T1000 (cell line): ENCODE measurements around the gene EEF1AKMT1.

Source experiments
- DNase-seq: peaks from one replicate; lab custom pipeline; 2025; ENCODE audit warnings: mixed read lengths; lab: John Stamatoyannopoulos, UW

Gene EEF1AKMT1, protein sequence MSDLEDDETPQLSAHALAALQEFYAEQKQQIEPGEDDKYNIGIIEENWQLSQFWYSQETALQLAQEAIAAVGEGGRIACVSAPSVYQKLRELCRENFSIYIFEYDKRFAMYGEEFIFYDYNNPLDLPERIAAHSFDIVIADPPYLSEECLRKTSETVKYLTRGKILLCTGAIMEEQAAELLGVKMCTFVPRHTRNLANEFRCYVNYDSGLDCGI

DNA sequence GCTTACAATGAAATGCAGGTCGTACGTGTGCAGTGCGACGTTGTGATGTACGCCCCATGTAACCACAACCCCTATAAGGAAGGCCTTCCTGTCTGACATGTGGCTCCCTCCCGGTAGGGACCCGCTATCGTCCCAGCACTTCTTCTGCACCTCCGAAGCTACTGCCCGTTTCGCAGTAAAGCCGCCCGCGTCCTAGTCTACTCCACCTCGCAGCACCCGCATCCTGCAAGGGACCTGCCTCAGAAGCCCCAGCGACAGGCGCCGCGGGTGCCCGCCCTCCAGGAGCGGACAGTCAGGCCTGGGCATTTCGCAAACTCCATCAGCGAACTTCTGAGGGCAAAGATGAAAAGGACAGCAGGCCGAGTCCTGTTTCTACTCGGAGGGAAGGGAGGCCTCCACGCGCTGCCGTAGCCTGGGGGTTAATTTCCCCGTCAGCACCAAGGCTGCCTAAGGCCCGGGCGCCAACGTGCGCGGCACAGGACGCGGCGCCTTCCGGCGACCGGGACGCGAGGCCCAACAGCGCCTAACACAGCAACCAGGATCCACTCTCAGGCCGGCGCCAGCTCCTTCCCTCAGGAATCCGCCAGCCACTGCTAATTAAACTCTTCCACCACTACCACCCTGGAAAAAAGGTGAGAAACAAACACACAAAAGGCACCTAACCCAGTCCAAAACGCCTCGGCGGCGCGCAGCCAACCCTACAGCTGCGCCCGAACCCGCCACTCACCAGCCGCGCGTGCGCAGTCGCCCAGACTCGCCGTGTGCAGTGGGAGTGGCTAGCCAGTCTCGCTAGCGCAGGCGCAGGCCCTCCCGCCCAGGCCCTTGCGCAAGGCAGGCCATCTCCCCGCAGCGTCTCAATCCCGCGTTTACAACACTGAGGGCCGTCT, at the start of gene EEF1AKMT1:
TSS of gene EEF1AKMT1 (minus strand) at position 768 of the 887 bp plus-strand sequence. CDS start 16,363 bp downstream, outside the sequence.
- peak; percentile 95 for DNase-seq

DNA sequence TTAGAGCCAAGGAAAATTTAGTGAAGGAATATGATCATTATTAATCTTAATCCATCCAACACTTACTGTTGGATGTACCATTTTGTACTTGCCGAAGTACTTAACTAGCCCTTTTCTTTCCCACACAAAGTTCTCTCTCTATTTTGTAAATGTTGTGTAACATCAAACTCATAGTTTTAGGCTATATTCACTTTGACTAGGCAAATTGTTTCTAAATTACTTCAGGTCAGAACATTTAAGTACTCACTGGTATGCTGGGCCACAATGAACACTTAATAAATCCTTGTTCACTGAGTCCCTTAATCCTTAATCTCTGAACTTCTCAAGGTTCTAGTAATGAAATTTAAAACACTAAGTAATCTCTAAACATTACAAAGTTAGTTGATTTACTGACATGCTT, 49.3 kb upstream of the EEF1AKMT1 start:
- DNase-seq: no peak

DNA sequence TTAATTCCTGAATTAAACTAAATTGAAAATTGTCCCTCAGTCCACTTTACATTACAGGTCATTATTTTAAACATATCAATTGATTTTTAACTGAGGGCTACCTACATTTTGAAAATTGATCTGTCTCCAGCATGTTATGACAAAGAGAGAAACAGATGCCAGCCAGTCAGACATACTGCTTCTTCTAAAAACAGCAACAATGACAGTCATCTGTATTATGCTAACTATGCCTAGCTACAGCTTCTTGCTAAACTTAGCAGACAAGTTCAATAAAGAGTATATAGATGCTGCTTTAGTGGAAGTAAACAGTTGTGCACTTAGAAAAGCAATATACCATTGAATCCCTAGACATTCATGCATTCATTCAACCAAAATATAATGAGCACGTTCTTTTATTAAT, 48.6 kb upstream of the EEF1AKMT1 start:
- DNase-seq: no peak

DNA sequence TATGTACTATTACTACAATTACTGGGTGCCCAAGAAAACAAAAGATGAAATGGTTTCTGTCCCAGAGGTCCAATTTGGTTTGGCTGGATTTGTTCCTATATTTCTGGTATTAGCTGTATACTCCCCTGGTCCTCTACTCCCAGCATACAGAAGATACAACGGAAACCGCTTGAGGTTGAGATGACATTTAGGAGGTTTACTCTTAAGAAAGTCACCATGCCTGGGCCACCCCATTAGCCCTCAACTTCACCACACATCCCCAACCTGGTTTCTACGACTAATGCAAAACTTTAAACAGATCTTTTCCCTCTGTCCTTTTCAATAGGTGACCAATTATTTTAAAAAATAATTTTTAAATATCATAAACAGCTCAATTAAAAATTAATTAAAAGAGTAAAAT, 46.0 kb upstream of the EEF1AKMT1 start:
- no peak for DNase-seq

DNA sequence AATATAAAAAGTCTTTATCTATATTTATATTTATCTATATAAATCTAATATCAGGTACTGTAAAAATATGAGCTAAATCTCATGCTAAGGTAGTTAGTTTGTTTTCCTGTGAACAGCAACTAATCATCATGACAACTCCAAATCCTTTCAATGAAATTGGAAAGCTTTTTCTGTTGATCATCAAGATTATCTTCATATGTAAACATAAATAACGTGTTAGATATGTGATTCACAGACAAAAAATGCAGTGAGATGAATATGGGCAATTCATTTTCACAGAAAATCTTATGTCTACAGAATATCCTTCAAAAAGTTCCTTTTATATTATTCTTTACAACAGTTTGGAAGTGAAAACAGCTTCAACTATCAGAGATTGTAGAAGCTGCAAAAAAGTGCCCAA, 41.7 kb upstream of the EEF1AKMT1 start:
- DNase-seq: no peak

DNA sequence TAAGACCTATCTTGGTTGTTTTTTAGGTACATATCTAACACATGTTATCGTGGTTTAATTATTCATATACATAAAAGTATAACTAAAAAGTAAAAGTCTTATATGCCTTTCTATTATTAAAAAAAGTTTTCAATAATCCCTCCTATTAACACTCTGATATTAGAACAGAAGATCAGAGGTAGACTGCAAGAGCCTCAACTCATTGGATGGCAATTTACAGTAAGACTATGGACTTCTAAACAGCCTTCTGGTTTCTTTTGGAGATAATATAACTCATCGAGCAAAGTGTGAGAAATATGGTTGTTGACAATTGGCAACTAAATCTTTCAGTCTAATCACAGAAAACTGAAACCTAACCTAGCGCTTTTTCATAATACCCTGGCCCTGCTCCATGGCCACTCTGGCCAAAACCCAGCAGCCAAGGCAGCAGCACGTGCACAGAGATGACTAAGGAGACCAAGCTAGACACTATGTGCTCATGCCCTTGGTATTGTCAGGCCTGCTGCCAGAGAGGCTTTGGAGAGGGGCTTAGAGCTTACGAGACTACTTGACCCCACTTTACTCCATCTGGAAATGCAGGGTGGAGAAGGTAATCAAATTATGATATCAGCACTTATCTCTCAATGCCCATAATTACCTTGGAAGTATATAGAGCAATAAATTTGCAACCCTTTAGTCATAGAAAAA, 40.6 kb upstream of the EEF1AKMT1 start:
- peak; percentile 89 for DNase-seq

DNA sequence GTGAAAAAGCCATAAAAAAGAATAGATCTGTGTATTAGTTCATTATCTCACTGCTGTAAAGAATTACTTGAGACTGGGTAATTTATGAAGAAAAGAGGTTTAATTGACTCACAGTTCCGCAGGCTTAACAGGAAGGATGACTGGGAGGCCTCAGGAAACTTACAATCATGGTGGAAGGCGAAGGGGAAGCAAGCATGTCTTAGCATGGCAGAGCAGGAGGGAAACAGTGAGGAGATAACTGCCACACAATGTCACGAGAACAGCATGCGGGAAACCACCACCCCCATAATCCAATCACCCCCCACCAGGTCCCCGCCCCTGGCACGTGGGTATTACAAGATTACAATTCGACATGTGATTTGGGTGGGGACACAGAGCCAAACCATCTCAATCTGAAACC, 39.1 kb upstream of the EEF1AKMT1 start:
- no peak for DNase-seq

DNA sequence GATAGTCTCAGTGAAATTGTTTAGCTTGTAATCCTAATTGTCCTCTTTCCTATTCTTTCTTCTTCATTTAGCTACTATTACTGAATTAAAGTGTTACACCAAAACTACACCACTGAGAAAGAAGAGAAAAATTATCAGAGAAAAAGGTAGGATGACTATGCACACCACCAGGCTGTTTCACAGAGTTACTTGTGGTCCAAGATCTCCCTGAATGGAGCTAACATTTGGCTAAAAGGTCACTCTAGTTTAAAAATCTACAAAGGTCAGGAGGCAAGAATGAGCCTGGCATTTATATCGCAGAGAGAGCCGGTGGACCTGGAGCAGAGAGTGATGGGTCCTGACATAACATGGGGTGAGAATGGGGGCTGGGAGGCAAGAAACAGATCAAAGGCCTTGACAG, 37.0 kb upstream of the EEF1AKMT1 start:
- DNase-seq: no peak

DNA sequence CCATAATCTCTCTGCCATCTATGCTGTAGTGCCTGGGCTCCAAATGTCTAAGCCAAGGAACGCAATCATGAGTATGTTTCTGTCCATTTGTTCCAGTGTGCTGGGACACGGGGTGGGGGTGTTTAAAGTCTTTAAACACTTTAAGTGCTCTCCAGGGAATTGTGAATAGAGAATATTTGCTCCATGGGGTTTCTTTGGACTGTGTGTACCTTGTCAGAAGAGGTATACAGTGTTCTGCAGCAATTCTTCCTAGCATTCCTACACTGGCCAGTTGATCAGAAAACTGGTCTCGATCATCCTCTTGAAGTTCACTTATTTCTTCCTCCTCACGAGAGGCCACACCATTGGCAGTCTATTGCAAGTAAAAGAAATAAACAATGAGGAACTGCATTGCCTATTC, 35.1 kb upstream of the EEF1AKMT1 start:
- no peak for DNase-seq

DNA sequence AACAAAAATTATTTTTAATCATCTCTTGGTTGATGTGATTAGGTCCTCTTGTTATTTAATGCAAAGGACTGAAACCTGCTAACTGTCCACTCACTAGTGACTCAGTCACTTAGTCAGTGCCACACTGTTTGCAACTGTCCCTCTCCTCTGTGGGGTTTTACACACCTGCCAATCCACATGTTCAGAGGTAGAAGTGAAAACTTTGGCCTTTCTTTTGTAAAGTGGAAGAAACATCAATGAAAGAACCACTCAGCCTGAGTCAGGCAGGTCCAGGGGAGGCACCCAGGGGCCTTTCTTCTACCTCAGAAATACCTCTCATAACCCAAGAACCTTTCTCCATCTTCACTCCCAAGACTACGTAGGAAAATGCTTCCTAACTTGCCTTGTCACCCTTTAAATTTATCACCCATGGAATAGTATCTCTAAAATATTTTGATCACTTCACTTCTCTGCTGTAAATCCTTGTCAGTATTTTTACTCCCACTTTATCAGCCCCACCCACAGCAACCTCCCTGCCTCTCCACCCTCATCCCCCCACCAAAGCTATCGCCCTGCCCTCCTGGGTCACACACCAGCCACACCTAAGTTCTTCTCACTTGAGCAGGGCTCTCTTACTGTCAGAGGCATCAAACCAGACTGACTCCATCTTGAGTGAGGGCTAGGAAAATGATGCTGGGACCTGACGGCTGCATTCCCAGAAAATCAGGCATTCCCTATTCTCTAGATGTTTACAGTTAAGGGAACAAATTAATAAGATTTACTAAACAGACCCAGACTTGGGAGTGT, 29.6 kb upstream of the EEF1AKMT1 start:
- no peak for DNase-seq

DNA sequence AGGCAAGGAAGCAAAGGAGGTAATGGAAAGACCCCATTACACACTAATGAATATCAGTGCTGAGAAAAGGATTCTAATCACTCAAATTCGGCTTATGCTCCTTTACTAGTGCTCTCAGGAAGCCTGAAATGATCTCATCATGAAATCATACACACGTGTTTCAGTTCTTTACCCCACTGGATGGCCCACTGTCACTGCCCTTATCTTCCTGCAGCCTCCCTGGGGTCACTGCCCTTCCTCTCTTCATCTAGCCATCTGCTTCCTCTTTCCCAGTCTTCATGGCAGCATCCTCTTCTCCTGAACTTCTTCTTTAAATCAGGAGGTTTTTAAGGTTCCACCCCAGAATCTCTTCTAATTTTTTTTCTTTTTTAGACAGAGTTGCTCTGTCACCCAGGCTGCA, 27.9 kb upstream of the EEF1AKMT1 start:
- DNase-seq: no peak

DNA sequence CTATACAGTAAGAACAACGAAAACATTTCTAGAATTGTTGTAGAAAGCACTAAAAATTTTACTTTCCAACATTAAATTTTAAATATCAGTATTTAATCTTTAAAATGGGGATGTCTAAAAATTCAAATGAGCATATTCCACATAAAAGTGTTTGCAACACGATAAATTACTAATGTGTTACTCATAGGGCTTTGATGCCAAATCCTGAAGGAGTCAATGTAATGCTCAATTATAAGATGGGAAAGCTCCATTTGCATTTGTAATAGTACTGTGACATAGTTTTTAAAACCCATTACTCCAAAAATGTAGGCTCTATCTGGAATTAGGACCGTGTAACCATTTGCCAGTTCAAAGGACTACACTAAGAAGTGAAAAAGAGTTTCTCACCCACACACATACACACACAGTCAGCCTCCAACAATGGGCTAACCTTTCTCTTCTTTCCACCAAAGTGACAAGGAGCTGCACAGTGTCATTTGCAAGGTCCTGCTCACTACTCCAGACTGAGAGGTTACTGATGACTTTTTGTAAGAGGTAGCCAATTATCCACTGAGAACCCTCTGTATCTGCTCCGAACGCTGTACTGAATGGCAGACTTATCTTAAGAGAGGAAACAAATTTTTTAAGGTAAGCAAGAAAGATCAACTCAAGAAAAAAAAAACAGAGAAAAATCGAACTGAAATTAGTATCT, 26.1 kb upstream of the EEF1AKMT1 start:
- no peak for DNase-seq

DNA sequence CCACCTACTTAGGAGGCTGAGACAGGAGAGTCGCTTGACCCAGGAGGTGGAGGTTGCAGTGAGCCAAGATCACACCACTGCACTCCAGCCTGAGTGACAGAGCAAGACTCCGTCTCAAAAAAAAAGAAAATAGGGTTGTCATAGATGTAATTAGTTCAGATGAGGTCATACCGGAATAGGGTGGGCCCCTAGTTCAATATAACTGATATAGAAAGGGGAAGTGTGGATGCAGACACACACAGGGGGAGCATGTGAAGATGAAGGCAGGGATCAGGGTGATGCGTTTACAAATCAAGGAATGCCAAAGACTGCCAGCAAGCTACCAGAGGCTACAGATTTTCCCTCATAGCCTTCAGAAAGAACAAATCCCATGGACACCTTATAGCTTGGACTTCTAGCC, 24.3 kb upstream of the EEF1AKMT1 start:
- DNase-seq: no peak

DNA sequence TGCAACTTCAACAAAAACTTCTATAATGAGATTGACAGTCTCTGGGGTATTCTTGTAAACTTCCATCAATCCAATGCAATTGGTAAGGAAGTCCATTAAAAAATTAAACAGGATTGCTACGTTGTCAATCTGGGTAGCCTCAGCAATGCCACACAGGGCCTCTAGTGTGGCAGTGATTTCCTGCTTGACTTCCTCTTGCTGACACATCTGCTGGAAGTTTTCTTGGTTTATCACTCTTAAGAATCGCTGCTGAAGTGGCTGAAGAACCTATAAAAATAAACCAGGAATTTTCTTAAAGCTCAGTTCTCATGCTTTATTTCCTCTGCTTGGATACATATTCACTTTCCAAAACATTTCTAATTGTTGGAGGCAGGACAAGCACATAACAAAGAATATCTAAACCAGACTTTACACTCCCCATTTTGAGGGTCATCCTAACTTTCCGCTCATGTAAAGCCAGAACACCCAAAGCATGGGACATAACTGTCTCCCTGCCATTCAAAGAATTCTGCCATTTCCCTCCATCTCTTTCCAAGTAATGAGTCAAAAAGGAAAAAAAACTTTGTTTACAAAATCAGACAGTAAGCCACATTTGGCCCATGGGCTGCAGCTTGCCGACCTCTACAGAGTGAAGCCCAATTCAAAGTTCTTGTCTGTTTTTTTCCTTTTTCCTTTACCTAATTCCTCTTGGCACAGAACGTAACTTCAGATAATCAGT, 23.2 kb upstream of the EEF1AKMT1 start:
- no peak for DNase-seq

DNA sequence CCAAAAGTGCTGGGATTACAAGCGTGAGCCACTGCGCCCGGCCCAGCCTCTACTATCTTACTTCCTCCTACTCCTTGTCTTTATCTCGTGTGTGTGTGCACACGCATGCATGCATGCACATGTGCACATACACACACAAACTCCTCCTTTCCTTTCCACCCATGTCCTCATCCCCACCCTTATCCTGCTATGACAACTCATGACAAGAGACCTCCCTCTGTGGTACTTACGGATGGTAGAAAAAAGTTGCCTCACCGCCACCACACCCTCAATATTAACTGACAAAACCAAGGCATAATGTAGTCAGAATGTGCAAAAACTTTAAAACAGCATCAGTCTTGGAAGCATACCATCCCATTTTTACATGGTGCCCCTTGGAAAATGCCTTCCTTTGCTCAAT, 15.9 kb upstream of the EEF1AKMT1 start:
- no peak for DNase-seq

DNA sequence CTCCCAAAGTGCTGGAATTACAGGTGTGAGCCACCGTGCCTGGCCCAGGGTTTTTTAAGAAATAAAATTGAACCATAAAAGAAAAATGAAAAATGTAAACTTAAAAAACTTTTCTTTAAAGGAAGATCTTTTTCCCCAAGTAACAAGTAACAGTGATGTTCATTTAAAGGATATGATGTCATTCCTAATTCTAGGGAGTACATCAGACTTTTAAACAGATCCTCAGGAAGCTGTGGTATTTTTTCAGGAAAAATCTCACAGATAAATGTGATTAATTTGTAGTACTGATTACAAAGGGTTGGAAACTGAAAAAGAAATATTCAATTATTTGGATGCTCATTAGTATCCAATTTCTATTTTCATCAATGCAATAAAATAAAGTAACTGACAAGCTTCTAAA, 14.6 kb upstream of the EEF1AKMT1 start:
- DNase-seq: no peak

DNA sequence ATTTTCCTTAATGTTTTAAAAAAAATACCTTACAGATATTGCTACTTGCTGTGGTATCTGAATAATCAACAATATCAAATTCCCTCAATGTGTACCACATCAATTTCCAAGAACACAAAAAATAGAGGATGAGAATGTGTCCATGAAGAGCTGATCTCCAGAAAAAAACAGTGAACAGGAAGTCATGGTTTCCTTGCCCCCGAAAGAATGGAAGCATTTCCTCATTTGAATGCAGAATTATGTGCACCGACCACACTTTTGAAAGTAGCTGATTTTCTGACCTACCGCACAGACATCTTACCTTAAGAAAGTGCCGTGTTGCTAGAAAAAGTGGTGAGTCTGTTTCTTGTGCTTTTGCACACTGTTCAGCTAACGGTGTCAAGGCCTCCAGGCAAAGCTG, 13.4 kb upstream of the EEF1AKMT1 start:
- no peak for DNase-seq

DNA sequence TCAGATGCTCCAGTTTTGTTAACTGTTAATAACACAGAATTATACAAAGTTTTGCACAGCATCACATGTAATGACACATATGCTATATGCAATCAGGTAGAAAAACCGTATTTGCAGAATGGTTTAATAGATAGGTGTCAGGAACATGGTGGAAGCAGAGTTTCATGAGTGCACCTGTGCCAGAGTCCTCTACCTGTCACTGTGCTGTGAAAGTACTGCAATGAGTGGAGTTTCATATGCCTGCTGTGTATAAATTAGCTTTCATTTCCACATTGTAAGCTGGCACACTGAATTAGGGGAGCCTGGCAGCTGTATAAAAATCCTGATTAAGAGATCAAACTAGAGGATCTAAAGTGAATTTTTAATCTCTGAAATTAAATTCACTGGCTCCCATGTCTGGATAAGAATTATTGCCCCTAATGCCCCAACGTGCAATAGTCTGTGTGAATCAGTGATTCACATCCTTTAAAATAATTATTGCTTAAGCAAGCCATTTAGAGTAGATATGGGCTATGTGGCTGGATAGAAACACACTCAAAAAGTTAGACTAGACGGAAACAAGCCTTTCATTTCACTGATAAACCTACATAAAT, 8.5 kb upstream of the EEF1AKMT1 start:
- no peak for DNase-seq

DNA sequence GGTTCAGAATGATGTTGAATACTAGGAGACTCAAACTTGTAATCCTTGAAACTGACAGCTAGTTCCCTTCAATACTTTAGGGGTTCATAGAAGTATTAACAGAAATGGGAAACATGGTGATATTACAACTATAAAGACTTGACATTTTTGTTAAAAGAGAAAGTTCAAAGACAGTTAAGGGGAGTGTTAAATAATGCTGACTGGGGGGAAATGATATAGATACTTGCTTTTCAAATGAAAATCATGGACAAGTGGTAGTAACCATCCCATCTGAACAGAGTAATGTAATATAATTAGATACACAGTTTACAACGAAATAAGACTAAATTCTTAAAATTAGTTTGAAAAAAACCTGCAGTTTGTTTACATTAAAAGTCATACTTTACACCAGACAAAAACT, 6.6 kb upstream of the EEF1AKMT1 start:
- no peak for DNase-seq

DNA sequence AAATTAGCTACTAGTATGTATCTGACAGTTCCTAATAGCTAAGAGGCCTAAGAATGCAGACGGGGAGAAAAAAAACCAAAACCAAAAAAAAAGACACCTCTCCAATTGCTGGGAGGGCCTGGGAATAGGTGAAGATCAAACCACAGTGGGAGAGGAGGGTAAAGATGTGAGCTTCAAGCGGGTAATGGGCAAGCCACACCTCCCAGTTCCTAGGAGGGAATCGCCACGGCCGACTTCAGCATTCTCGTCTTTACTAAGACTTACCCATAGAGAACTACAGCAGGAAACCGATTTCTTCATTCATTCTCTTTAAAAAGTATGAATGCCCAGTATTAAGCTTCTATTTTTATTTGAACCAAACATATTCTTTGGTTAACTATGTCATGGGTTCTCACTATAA, 5.6 kb upstream of the EEF1AKMT1 start:
- no peak for DNase-seq

DNA sequence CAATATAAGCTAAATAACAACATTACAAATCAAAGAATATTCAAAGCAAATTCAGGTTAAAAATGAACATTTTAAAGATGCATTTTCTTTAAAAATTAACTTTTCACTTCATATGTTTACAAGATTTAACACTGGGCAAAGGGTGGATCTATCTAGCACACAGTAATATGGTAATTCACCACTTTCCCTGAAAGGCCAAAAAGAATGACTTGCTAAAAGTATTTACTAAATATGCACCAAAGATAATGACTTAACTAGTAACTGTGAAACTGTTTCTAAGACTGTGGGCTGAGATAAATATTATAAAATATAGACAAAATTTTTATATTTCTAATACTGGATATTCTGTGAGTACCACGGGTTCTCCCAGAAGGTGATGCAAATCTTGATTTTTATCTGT, 4.5 kb upstream of the EEF1AKMT1 start:
- DNase-seq: no peak
